GM19239 (cell line): ENCODE data around the gene INAFM2.
A peak's percentile ranks its signal among the peaks of the same experiment; 100 is the strongest.

Source experiments
- DNase-seq: peaks from one replicate; pipeline ENCODE4 v3.0.0; 2011; ENCODE audit warnings: low spot score; ENCODE audit not compliant: insufficient read length
- FAIRE-seq: peaks from 2 replicates; lab custom pipeline; 2011; peaks lifted over from hg19 to GRCh38; lab: Jason Lieb, UNC

INAFM2 gene

DNA sequence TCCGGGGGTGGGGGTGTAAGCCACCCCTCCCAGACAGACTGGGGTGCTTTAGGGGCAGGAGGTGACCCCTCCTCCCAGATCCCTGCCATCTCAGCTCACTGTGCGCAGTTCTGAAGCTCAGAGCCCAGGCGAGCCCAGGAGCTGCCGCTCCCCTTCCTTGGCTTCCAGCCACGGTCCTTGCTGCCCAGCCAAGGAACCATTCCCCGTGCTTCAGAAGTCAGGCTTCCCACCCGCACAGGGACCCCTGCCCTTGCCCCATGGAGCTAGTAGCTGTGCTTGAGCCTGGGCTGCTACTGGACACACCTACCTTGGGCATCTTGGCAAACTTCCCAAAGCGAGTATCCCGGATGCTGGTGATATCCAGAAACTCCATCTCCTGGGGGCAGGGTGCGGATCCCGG lies 20.5 kb upstream of the INAFM2 start:
- no peak for DNase-seq
- no peak for FAIRE-seq

DNA sequence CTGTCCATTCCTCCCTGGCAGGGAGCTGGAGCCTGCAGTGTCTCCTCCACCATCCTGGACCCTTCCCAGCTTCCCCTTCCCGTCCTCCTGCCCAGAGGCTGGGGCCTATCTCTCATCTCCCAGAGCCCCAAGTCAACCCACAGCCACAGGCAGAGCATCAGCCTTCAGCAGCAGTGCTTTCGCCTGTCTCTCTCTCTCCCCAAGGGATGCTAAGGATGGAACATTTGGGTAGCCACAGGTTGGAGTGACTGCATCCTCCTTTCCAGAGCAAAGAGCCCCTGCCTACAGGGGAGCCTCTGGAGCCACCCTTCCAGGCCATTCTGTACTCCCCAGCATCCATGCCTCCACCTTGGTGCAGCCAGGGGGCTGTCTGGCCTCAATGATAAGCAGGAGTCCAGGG lies 19.9 kb upstream of the INAFM2 start:
- DNase-seq (no peak), FAIRE-seq (no peak)

DNA sequence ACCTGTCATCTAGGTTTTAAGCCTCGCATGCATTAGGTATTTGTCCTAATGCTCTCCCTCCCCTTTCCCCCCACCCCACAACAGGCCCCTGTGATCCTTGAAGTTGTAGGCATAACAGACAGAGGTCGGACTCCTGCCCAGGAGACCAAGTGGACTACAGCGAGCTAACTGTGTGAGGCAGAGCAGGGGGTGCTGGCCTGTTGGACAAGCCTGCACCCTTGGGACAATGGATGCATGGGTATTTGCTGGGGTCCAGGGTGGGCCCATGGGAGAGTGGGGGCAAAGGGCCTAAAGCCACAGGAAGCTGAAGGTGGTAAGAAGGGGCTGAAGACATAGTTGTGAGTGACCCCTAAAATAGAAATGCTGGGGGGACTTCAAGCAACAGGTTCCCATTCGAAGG lies 18.2 kb upstream of the INAFM2 start:
- DNase-seq: no peak
- FAIRE-seq: no peak

DNA sequence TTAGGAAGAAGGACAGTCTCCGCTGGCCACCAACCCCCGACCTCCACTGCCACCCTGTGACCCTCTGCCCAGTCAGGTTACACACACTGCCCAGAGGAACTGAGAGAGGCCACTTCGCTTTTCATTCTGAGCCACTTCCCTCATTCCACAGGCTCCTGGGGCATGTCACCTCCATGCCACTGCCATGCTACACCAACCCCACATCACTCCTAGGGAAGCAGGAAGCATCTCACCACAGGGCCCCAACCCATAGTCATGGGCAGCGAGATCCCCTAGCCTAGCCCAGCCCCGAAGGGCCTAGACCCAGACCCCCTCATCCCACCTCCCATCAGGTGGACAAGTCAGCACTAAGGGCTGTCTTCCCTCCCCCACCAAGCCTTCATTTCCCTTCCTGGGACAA lies 17.1 kb upstream of the INAFM2 start:
- DNase-seq: no peak
- no peak for FAIRE-seq

DNA sequence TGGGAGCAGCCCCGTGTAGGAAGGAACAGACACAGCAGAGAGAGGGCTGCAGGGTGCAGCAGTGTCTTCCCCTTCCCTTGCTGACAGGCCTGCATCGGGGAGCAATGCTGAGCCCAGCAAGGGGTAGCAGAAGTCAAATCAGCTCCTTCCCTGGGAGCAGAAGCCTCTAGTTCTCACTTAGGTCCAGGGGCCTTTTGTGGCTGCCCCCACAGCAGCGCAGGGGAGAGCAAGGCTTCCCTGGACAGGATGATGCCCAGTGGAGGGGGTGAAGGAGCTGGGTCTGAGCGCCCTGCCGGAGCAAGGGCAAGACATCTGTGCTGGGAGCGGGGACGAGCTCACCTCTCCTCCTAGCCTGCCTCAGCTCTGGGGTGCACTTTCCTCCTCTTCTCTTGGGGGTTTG lies 16.6 kb upstream of the INAFM2 start:
- DNase-seq (no peak), FAIRE-seq (peak; percentile 48)

DNA sequence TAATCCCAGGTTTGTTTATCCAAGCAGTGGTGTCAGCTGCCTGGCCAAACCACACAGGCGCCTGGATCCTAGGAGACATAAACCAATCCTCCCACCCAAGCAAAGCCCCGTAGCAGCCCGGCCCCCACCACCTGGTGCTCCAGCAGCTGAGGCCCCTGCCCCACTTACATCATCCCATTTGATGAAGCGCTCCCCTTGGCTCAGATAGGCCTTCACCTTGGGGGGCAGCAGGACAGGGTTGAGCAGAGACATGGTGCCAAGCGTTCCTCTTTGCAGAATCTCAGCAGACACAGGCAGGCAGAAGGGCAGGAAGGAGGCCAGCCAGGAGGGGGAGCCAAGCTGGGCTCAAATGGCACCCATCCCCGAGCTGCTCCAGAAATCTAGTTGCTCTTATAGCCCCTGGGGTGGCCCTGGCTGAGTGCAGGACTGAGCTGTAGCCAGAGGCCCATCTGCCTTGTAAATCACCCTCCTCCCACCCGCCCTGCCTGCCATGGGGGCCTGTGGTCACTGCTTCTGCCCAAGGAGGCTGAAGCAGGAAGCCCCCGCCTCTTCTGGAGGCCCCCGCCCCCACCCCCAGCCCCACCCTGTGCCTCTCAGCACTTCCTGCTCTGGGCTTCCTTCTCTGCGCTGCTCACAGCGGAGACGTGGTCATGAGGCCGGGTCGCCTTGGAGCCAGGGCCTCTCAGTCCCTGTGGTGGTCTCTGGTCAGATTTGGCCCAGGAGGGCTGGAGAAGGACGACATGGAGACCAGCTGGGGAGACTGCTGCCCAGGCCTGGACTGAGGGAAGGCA lies 15.9 kb upstream of the INAFM2 start, which contains the start of gene PLCB2:
Gene PLCB2, minus strand, starts transcription at position 515 of the 791 bp plus-strand sequence. Its CDS starts 263 bp downstream, at position 252.
- DNase-seq: no peak
- peak; percentile 90 for FAIRE-seq

DNA sequence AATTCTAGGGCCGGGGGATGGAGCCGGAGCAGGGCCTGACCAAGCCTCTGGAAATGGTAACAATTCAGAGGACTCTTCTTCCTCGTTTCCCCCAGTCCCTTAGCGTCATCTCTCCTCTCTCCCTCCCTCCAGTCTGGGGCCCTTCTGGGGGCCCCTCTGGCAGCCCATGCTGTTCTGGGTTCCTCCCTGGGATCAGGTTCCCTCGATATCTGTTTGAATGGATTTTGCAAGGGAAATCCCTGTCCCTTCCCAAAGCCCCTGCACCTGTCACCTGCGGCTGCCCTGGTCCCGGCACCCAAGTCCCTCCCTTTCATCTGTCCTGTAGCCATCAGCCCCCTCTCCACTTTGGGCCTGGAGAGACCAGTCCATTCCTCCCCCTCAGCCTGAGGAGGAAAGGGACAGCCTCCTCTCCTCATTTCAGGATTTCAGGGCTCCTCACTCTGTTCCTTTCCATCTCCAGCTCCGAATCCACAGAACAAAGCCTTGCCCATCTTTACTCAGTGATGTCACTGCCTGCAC lies 14.1 kb upstream of the INAFM2 start:
- DNase-seq (no peak), FAIRE-seq (no peak)

DNA sequence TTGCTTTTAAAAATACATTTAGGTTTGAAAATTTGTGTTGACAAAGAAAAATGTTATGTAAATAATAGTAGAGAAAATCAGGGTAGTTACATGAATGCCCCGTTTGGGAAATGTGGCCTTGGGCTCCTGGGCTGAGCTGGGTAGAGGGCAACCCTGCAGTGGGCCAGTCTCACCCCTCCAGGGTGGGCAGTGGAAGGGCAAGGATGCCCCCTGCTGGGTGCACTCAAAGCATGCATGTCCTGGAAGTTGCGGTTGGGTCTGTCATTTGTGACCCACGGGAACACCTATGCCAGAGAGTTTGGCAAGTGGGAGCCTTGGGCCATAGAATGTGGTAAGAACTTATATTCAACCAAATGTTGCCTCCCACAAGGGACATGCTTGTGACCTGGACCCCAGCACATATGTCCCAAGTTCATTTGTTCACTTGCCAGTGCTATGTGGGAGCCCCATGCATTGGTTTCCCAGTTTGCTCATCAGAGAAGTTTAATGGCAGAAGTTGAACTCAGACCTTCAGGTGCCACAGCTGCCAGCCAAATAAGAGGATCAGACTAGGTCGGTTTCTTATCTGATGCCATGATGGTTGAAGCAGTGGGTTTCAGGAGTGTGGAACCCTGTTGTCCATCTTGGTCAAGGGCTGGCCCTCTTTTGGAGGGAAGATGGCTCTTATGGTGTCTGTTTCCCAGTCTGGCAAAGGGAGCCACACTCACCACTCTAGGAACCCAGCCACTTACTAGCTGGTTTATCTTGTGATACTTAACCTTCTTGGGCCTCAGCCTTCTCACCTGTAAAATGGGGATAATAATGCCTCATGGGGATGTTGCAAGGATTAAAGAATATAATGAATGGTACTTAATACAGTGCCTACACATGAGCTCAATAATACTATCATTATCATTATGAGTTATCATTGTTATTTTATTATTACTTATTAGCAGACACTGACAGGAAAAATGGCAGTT lies 13.2 kb upstream of the INAFM2 start:
- peak; percentile 28 for FAIRE-seq

DNA sequence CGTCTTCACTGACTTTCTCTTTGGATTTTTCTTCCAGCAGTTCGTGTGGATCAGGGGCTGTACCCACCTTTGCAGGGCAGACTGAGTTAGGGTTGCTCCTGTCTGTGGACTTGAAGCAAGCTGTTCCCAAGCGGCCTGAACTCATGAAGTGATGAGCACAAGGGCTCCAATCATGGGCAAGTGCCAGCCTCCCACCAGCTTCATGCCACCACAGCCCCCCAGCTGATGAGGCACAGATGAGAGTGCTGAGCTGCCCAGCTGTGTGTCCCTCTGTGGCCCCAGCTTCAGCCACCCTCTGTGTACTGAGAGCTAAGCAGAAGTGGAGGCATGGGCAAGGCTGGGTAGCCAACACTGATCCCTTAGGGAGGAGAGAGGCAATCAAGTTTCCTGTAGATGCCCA lies 12.5 kb upstream of the INAFM2 start:
- FAIRE-seq (no peak), DNase-seq (no peak)

More for the DNA sequence above, 13.2 kb upstream of the INAFM2 start:
- no peak for DNase-seq

DNA sequence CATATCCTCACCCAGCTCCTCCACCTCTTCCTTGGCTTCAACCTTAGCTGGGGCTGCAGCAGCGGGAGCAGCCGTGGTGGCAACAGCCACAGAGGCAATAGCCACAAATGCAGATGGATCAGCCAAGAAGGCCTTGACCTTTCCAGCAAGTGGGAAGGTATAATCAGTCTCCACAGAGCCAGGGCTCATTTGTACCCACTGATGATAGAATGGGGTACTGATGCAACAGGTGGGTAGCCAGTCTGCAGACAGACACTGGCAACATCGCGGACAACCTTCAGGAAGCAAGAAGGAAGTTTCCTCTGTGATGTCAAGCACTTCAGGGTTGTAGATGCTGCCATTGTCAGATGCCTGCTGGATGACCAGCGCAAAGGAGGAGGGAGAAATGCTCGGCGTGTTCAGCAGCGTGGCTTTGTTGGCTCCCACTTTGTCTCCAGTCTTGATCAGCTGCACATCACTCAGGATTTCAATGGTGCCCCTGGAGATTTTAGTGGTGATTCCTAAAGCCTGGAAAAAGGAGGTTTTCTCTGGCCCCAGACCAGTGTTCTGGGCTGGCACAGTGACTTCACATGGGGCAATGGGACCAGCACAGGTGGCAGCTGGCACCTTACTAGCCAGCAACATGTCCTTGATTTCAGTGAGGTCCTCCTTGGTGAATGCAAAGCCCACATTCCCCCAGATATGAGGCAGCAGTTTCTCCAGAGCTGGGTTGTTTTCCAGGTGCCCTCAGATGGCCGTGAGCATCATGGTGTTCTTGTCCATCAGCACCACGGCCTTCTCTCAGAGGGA lies 10.9 kb upstream of the INAFM2 start:
- DNase-seq (no peak), FAIRE-seq (no peak)

DNA sequence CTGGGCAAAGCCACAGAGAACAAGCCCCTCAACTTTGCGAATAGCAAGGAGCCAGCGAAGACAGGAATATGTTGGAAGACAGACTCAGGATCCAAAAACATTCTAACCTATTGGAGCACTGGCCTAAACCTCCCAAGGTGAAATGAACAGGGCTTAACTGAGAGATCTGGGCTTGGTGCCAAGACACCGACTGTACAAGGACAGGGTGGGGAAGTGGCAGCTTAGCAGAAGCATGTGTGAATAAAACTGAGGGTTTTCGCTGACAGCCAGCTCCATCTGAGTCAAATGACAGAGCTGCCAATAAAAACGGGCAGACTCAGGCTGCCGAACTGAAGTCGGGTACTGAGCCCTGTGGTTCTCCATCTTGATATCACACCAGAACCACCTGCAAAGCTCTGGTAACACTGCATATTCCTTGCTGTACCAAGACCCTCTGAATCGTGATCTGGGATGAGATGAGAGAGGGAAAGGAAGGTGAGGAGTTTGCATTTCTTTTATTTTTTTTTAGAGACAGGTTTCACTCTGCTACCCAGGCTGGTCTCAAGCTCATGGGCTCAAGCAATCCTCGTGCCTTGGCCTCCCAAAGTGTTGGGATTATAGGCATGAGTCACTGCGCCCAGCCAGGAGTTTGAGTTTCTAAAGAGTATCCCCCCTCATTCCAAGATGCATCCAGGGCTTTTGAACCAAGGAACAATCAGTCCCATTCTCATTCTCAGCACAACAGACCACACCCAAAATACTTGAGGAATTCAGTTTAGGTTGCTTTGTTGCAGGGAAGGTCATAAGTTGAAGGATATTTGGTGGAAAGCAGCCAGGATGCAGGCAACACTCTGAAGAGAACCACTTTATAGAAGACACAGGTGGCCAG lies 9.7 kb upstream of the INAFM2 start:
- no peak for DNase-seq
- no peak for FAIRE-seq

DNA sequence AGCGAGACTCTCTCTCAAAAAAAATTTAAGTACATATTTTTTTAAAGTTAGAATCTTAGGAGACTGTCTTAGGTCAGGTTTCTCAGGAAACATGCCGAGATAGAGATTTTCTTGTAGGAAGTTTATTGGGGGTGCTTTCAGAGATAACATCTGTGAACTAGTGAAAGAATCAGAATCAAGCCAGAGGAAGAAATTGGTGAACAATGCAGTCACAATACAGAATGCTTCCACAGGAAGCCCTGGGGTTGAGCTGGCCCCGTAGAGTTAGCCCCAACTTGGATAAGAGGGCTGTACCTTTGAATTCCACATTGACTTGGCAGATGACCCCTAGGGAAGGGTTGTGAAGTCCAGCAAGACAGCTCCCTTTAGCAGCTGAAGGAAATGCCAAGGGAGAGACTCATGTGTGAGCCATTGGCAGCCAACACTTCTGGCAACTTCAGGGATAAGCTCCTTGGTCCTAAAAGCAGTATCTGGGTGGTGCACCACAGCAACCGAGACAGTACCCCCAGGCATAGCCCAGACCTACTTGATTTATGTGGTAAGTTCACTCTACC lies 8.7 kb upstream of the INAFM2 start:
- no peak for FAIRE-seq
- DNase-seq: no peak

DNA sequence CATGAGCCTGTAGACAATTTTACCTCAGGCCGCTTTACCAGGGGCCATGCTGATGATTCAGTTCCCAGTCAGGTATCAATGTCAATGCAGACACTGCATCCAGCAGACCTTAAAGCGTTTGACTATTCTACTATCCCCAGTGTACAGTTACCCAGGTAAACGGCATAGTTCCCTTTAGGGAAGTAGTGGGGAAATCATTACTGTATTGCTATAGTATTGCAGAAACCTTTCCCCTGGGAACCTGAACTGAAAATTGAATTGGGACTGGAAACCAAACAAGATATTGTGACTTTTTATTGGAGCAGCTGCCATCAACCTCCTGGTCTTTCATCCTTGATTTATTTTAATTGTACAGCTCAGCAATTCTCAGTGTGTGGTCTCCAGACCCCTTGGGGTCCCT lies 6.6 kb upstream of the INAFM2 start:
- FAIRE-seq: no peak
- no peak for DNase-seq

DNA sequence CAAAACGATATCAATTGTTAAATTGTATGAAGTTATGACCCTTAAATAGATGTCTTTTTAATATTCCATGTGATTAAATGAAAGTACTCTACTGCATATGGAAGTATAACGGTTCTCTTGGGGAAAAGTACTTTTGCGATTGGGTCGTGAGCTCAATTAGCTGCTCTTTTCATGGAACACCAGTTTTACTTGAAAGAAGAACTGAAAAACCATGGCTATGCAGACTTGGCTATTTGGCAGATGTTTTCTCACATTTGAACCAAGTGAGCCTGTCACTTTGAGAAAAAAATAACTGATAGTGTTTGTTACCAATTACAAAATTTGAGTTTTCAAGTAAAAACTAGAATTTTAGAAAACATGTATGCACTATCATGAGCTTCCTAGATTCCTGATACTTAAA lies 5.9 kb upstream of the INAFM2 start:
- no peak for FAIRE-seq
- no peak for DNase-seq

DNA sequence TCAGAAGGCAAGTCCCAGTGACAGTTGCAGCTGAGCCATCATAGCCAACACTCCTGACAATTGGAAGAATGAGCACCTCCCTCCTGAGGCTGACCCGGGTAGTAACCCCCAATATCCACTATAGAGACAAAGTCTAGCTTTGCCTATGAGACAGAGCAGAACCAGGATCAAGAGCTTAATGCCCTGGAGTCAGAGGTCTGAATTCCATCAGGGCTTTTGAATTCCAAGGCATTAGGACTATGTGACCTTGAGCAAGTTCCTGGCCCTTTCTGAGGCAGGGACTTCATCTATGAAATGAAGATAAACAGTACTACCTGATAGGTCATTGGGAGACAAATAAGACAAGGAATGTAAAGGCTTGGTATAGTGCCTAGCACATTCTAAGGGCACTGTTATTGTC lies 3.1 kb upstream of the INAFM2 start:
- DNase-seq (no peak), FAIRE-seq (no peak)

DNA sequence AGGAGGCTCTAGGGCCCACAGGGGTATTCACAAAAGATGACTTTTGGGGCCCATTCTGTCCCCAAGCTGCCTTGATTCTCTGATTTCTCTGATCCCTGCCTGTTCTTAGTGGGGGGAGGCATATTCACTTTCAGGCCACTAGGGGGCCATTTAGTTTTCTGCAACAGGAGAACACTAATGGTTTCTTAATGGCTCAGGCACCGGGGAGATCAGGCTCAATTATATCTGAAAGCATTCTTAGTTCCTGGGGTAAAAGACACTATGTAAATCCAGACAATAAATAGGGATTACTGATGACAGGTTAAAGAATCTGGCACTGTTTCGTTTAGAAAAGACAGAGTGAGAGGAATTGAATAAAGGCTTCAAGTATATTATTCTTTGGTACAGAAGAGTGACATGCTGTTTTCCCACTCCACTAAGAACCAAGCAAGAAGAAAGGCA lies 2.5 kb upstream of the INAFM2 start:
- FAIRE-seq (peak; percentile 90), DNase-seq (peak; percentile 62)

DNA sequence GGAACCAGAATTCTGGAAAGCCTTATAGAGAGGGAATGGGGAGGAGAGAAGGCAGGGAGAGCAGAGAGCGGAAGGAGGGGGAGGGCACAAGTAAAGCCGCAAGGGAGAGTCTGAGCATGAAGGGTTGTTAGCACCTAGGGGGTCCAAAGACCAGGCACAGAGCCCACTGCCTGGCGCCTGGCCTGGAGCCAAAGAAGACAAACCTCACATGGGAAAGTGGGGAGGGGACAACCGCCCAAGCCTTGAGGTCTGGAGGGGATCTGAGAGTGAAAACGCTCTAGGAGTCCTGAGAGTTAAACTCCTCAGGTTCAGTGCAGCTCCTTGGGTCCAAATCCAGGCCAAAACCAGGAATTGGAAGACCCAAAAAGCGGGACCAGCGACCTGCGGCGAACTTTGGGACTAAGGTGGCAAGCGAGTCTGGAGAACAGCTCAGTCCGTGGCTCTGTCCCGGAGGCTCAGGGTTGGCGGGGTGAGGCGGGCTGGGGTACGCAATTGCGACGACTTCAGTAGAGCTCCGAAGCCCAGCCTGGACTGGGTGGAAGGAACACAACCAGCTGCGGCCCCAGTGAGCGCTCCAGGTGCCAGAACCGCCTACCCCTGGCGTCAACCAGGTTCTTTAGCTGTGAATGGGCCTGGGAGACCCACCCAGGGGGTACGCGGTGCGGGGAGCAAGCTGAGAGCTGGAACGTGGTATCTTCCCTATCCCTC lies 807 bp upstream of the INAFM2 start:
- FAIRE-seq (no peak), DNase-seq (no peak)
